Right atrium auricular region (tissue), 2 donors: ENCODE results near the gene CARMIL1. TPM values are rescaled to one million over a fixed set of nuclear protein-coding genes. Genes with fewer than 3 reads are reported as not detected.

ENCODE experiments used
- DNase-seq: peaks from one replicate; pipeline ENCODE4 v3.0.0-alpha.2; 2019; ENCODE audit warnings: low spot score
- H3K27ac ChIP-seq, 2 donors: fragments of 200-600 bp; sonication (generic); 1 replicate in 1 of 2; 2 replicates in 1 of 2; pipeline ENCODE4 v1.5.1; 2016 to 2019
- H3K27me3 ChIP-seq, 2 donors: fragments of 200-600 bp; sonication (generic); one replicate each; pipeline versions ENCODE4 v1.5.1 to v1.6.0; 2017 to 2019
- H3K36me3 ChIP-seq: fragments of 200-600 bp; sonication (generic); one replicate; pipeline ENCODE4 v1.5.1; 2016
- H3K4me1 ChIP-seq, 2 donors: fragments of 200-600 bp; sonication (generic); one replicate each; pipeline versions ENCODE4 v1.5.1 to v1.6.0; 2017 to 2019
- H3K4me3 ChIP-seq, 2 donors: fragments of 200-600 bp; sonication (generic); 1 replicate in 1 of 2; 2 replicates in 1 of 2; pipeline ENCODE4 v1.5.1; 2017 to 2019; ENCODE audit warnings: mild to moderate bottlenecking in 1 of 2, moderate library complexity in 1 of 2
- H3K9me3 ChIP-seq, 2 donors: fragments of 200-600 bp; sonication (generic); one replicate each; pipeline ENCODE4 v1.5.1; 2019
- CTCF ChIP-seq, 2 donors: fragments of 200-600 bp; sonication (generic); IDR thresholded peaks; one replicate each; pipeline ENCODE4 v1.5.1; 2019; ENCODE audit warnings: antibody characterized with exemption in 2 of 2
- total RNA-seq, 2 donors: library from RNA; depleted of rRNA; stranded (reverse); fragments of >200 nt; gene quantifications; one replicate each; pipeline ENCODE4 v1.1.0, GENCODE V29; 2016

CARMIL1 gene
- total RNA-seq, 2 donors from 2014 or later, result 7.9 to 29.4 TPM

- Histone ChIP-seq H3K4me3 (no peak overlapping the region), H3K4me1 (no peaks in the 10 kb centered on the region), H3K27ac (no peak overlapping the region), H3K9me3 (peaks cover 0 to 4% of the 10 kb centered on the region in 2 donors), H3K27me3 (no peaks in the 10 kb centered on the region), H3K36me3 (no peaks in the 10 kb centered on the region)
- TF ChIP-seq CTCF (IDR thresholded peaks at IDR 0.05), result no peak
- no peak for DNase-seq
Observed at GRCh38 chr6:25641377-25641776, 362.2 kb downstream of the CARMIL1 start.

- Histone ChIP-seq H3K4me1 (no peaks in the 10 kb centered on the region), H3K4me3 (no peak overlapping the region), H3K27ac (no peak overlapping the region), H3K9me3 (peaks cover 0 to 4% of the 10 kb centered on the region in 2 donors), H3K36me3 (no peaks in the 10 kb centered on the region), H3K27me3 (no peaks in the 10 kb centered on the region)
- no peak for DNase-seq
- TF ChIP-seq CTCF (IDR thresholded peaks at IDR 0.05), result no peak
Observed at GRCh38 chr6:25641940-25642666, 362.9 kb downstream of the CARMIL1 start.

- Histone ChIP-seq H3K27ac (no peak overlapping the region), H3K27me3 (no peaks in the 10 kb centered on the region), H3K4me1 (no peaks in the 10 kb centered on the region), H3K36me3 (no peaks in the 10 kb centered on the region), H3K9me3 (peaks cover 0 to 4% of the 10 kb centered on the region in 2 donors), H3K4me3 (no peak overlapping the region)
- DNase-seq, result no peak
- no peak for TF ChIP-seq CTCF (IDR thresholded peaks at IDR 0.05)
Observed at GRCh38 chr6:25642667-25643328, 363.6 kb downstream of the CARMIL1 start.

- no peak overlapping the region for H3K27ac ChIP-seq
- no peaks in the 10 kb centered on the region for H3K27me3 ChIP-seq
- no peaks in the 10 kb centered on the region for H3K36me3 ChIP-seq
- H3K4me3 ChIP-seq, result no peak overlapping the region
- no peak for TF ChIP-seq CTCF (IDR thresholded peaks at IDR 0.05)
- H3K4me1 ChIP-seq, result no peaks in the 10 kb centered on the region
- DNase-seq, result no peak
- peaks cover 0 to 4% of the 10 kb centered on the region in 2 donors for H3K9me3 ChIP-seq
Observed at GRCh38 chr6:25645916-25646315, 366.7 kb downstream of the CARMIL1 start.

GRCh38 chr6:25649611-25650010, 370.4 kb downstream of the CARMIL1 start:
- Histone ChIP-seq H3K27me3 (no peaks in the 10 kb centered on the region), H3K4me1 (no peaks in the 10 kb centered on the region), H3K27ac (no peak overlapping the region), H3K36me3 (no peaks in the 10 kb centered on the region), H3K4me3 (no peak overlapping the region), H3K9me3 (no peaks in the 10 kb centered on the region)
- TF ChIP-seq CTCF (IDR thresholded peaks at IDR 0.05), result no peak
- DNase-seq, result no peak
